ENCODE data around the gene SIK3. TPM values are rescaled to one million over a fixed set of nuclear protein-coding genes. Genes with fewer than 3 reads are reported as not detected.

SIK3 gene
- total RNA-seq, 2 experiments from 2014 or later: 41.4 to 41.9 TPM

DNA sequence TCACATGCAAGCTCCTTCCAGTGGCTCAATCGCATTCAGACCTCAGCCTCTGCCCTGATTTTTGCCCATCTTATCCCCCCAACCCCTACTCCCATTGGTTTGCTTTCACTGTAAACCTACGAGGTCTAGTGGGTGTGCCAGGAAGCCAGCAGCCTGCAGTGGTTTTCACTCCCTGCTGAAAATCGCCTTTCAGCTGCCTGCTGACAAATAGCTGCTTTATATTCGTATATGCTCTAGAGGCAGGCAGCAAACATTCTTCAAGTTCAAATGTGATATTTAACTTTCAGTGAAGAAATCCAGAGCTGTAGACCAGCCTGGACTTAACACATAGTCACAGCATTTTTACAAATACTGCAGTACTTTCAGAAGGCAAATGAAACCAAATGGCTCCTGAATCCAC, 168.1 kb downstream of the SIK3 start:
- ChIA-PET POLR2A (interaction anchor here (0.6 to 1.9 kb wide), 3 partner anchors 11 to 167 kb away, joined by 4 read pairs; no protein-coding TSS in a partner anchor), CTCF (interaction anchor here (0.8 to 0.9 kb wide), 2 partner anchors 13 to 71 kb away, joined by 3 to 5 read pairs; no protein-coding TSS in a partner anchor)

DNA sequence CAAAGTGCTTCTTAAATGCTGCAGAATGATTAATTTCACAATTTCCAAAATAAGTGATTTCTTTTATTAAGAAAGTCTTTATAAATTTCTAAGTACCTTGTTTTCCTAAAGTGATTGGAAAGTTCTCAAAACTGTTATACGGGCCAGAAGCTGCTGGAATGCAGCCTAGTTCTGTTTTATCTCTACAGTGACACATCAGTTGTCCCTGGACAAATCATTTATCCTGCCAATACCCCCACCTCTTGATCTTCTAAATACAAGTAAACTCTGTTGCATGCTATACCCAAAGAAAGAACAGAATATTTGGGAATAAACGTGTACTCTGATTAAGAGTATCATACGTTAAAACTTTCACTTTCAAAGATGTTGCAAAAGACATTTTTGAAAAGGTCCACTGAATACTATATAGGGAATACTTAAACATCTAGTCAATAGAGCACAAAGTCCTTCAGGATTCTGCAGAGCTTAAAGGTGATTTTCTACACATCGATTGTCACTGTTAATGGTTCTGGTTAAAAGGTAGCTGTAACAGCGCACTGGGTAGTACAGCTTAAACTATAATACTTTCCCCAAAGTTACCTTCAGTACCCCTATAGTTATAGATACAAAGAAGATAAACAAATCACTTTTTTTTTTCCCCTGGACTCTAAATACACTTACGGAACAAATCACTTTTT, 168.7 kb downstream of the SIK3 start:
- ChIA-PET POLR2A (interaction anchor here (1.2 to 1.9 kb wide), 2 partner anchors 24 to 167 kb away, joined by 4 read pairs; no protein-coding TSS in a partner anchor), CTCF (interaction anchor here (0.8 to 1.6 kb wide), 3 partner anchors 12 to 72 kb away, joined by 3 to 5 read pairs (median 3); no protein-coding TSS in a partner anchor)

- ChIA-PET POLR2A (no interaction called here), CTCF (interaction anchor here (1.6 kb wide), 1 partner anchor 20 kb away, joined by 3 read pairs; no protein-coding TSS in a partner anchor)
These were observed 169.4 kb downstream of the SIK3 start for GRCh38 chr11:116928845-116929244.

GRCh38 chr11:116928102-116928777, 170.0 kb downstream of the SIK3 start:
- ChIA-PET POLR2A (no interaction called here), CTCF (interaction anchor here (1.6 kb wide), 1 partner anchor 19 kb away, joined by 3 read pairs; no protein-coding TSS in a partner anchor)

DNA sequence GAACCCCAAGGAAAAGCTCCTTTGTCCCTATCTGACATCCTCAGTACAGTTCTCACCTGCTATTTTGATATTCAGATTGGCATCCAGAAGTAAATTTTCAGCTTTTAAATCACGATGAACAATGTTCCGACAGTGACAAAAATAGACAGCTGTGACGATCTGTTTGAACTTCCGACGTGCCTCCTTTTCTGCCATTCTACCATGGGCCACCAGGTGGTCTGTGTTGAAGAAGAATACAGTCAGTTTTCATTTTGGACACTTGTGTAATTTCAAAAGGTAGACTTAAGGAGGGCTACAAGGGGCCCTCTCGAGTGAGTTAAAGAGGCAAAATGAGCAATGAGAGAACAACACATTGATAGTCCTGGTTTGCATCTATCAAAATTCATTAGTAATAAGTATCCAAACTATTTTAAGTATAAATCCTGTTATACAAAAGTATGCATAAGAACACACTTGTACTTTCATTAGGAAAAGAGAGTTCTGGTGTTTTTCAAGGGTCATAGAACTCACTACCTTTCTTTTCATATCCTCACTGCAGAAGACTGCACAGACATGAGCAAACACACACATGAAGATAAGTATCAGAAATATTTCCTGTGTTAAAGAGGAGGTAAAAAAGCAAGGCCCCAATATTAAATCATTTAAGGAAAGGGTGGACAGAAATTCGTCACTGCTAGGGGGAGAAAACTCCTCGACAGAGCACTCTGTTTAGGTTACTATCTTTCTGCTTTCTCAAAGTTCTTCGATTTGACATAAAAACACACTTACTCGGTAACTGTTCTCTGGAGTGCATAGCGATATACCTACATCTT, 170.9 kb downstream of the SIK3 start:
- ChIA-PET CTCF (interaction anchor here (0.8 to 1.3 kb wide), 4 partner anchors 23 to 179 kb away, joined by 3 read pairs; partner anchors contain the start of gene APOA5), POLR2A (interaction anchor here (0.6 to 0.7 kb wide), 3 partner anchors 20 to 988 kb away, joined by 4 to 7 read pairs (median 5); no protein-coding TSS in a partner anchor)

- ChIA-PET CTCF (no interaction called here), POLR2A (interaction anchor here (0.6 kb wide), 1 partner anchor 88 kb away, joined by 3 read pairs; no protein-coding TSS in a partner anchor)
These were observed 173.2 kb downstream of the SIK3 start for GRCh38 chr11:116925050-116925449.

DNA sequence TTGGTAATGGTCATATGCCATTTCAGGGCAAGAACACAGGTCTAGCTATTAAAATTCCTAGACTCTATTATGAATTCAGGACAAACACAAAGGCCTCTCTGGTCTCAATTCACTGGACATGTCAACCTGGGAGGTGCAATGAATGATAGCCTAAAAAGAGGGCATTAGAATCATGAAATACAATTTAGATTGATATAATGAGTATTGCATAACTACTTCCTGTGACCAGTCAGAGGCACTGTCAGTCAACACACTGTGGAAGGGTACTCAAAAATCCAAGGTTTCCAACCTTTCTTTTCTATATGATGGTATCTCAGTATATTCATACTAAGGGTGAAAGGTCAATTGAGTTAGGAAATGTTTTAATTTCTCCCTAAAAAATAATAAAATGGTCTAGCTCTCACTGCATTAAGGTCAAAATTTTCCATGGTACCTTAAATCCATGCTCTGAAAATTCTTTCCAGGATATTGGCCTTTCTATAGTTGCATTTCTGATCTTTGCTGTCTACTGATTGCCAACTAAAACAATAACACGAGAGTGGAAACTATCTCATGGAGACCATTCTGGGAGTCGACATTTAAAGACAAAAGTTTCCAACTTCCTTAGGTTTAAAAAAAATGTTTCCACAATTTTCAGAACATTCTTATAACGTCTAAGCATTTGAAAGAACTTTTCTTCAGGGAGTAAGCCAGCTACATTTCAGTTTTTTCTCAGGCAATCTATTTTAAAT, 179.1 kb downstream of the SIK3 start:
- ChIA-PET POLR2A (no interaction called here), CTCF (no interaction called here)

DNA sequence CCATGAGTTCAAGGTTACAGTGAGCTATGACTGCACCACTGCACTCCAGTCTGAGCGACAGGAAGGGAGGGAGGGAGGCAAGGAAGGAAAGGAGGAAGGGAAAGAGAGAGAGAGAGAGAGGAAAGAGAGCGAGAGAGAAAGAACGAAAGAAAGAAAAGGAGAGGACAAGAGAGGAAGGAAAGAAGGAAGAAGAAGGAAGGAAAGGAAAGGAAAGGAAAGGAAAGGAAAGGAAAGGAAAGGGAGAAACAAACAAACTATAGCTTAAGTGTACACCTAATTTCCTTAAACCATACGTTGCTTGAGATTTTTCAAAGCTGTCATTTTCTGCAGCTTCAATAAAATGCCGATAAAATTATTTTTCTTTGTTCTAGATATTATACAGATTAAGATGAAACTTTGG, 180.6 kb downstream of the SIK3 start:
- ChIA-PET POLR2A (no interaction called here), CTCF (interaction anchor here (0.6 to 0.7 kb wide), 2 partner anchors 12 to 34 kb away, joined by 3 to 4 read pairs; no protein-coding TSS in a partner anchor)

GRCh38 chr11:116916886-116917285, 181.3 kb downstream of the SIK3 start:
- POLR2A ChIA-PET: no interaction called here
- CTCF ChIA-PET: interaction anchor here (0.7 kb wide), 1 partner anchor 13 kb away, joined by 3 read pairs; no protein-coding TSS in a partner anchor

GRCh38 chr11:116916052-116916451, 182.2 kb downstream of the SIK3 start:
- ChIA-PET CTCF (no interaction called here), POLR2A (no interaction called here)

DNA sequence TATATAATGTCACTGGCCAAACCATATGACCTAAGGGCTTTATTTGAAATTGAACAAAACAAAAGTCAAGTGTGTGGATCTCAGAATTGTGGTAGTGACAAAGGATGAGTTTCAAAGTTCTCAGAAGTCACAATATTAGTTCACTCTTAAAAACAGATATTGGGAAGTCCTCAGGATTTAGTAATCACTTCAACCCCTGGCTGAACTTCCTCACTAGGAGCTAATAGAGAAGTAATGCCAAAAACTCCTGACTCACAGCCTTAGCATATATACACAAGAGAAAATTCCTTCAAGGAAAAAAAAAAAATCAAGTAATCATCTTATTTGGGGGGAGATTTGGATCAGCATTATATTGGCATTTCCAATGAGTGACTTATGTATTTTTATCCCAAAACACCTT, 185.2 kb downstream of the SIK3 start:
- ChIA-PET POLR2A (interaction anchor here (0.5 kb wide), 1 partner anchor 29 kb away, joined by 3 read pairs; no protein-coding TSS in a partner anchor), CTCF (no interaction called here)

- CTCF ChIA-PET: interaction anchor here (0.6 kb wide), 1 partner anchor 233 kb away, joined by 3 read pairs; no protein-coding TSS in a partner anchor
These were observed 186.1 kb downstream of the SIK3 start for GRCh38 chr11:116911976-116912734.

DNA sequence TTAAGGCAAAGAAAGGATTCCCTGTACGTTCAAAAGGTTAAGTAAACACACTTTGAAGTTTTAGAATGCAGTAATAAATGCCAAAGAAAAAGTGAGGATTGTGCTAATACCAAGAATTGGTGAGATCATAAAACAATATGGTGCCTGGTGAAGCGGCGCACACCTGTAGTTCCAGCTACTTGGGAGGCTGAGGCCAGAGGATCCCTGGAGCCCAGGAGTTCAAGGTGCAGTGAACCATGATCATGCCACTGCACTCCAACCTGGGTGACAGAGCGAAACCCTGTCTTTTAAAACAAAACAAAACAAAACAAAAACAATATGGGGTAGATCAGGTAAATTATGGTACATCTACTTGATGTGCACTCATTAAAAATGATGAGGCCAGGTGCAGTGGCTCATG, 187.4 kb downstream of the SIK3 start:
- CTCF ChIA-PET: interaction anchor here (1.5 kb wide), 1 partner anchor 195 kb away, joined by 3 read pairs; no protein-coding TSS in a partner anchor
- POLR2A ChIA-PET: no interaction called here

More at GRCh38 chr11:116911976-116912734, 186.1 kb downstream of the SIK3 start:
- POLR2A ChIA-PET: no interaction called here

- ChIA-PET POLR2A (no interaction called here), CTCF (interaction anchor here (1.5 kb wide), 1 partner anchor 196 kb away, joined by 3 read pairs; no protein-coding TSS in a partner anchor)
These were observed 187.8 kb downstream of the SIK3 start for GRCh38 chr11:116910378-116910777.

DNA sequence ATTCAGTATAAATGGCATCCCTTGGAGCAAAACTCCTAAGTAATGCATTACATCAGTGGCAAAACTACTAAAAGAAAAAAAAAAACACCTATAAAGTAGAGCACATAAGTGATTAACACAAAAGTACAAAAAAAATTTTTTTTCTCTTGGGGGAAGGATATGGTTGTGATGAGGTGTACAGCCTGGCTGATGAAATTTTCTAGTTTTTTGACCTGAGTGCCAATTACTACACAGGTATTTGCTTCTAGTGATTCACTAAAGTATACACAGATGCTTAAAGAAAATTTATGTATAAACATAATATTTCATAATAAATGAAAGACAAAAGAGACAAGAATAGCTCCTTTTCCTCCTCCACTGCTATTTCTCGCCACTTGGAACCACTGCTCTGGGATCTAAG, 189.0 kb downstream of the SIK3 start:
- ChIA-PET POLR2A (interaction anchor here (1.1 kb wide), 1 partner anchor 77 kb away, joined by 4 read pairs; no protein-coding TSS in a partner anchor), CTCF (interaction anchor here (0.9 to 1.5 kb wide), 3 partner anchors 20 to 235 kb away, joined by 3 read pairs; partner anchors contain the start of gene PAFAH1B2)

DNA sequence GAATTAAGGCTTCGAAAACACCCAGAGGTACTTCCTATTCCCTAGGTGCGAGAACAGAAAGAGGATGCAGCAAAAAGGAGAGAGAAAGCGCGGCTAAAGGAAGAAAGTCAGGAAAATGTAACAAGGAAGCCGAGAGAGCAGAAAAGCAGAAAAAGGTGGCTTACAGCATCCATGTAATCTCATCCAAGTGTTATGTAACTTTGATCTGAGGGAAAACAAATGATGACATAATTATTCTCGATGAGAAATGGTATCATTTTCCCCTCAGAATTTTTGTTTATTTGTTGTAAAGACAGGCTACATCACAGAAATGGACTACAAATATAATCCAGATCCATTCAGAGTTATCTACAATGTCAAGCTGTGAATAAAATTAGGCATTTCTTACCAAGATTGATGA, 191.7 kb downstream of the SIK3 start:
- ChIA-PET POLR2A (no interaction called here), CTCF (no interaction called here)

- ChIA-PET CTCF (interaction anchor here (1.3 kb wide), 1 partner anchor 112 kb away, joined by 3 read pairs; the partner anchor contains the start of gene APOA5), POLR2A (no interaction called here)
These were observed 195.1 kb downstream of the SIK3 start for GRCh38 chr11:116903090-116903489.
